Heart left ventricle (tissue), 16 donors: Measurements from ENCODE around the gene ZNF618. TPM values are rescaled to one million over a fixed set of nuclear protein-coding genes. Genes with fewer than 3 reads are reported as not detected.

ENCODE experiments used
- ATAC-seq, 4 donors: fragments of 200-7000 bp; cut with Tn5 transposase; one replicate each; pipeline ENCODE4 v1.9.1; 2020 to 2022; ENCODE audit warnings: moderate library complexity in 4 of 4, mild to moderate bottlenecking in 3 of 4, moderate number of reproducible peaks in 1 of 4
- DNase-seq, 5 donors: peaks; one replicate each; pipeline ENCODE4 v3.0.0-alpha.2; 2020
- H3K27ac ChIP-seq, 12 donors: fragments of 200-600 bp; sonication (generic) in 4 of 12; one replicate each; pipeline versions ENCODE4 v1.5.0 to v1.8.0; 2016 to 2022; ENCODE audit warnings: mild to moderate bottlenecking in 2 of 12
- H3K27me3 ChIP-seq, 9 donors: fragments of 200-600 bp; sonication (generic) in 2 of 9; one replicate each; pipeline versions ENCODE4 v1.5.1 to v1.8.0; 2016 to 2022; ENCODE audit warnings: mild to moderate bottlenecking in 3 of 9
- H3K36me3 ChIP-seq, 9 donors: fragments of 200-600 bp; sonication (generic) in 2 of 9; one replicate each; pipeline versions ENCODE4 v1.5.0 to v1.8.0; 2018 to 2022; ENCODE audit warnings: mild to moderate bottlenecking in 2 of 9
- H3K4me1 ChIP-seq, 12 donors: fragments of 200-600 bp; sonication (generic) in 4 of 12; one replicate each; pipeline versions ENCODE4 v1.5.0 to v1.8.0; 2016 to 2022; ENCODE audit warnings: mild to moderate bottlenecking in 3 of 12
- H3K4me3 ChIP-seq, 12 donors: fragments of 200-600 bp; sonication (generic) in 4 of 12; one replicate each; pipeline versions ENCODE4 v1.5.0 to v1.8.0; 2017 to 2022; ENCODE audit warnings: mild to moderate bottlenecking in 9 of 12, moderate library complexity in 4 of 12
- H3K9me3 ChIP-seq, 12 donors: fragments of 200-600 bp; sonication (generic) in 4 of 12; one replicate each; pipeline versions ENCODE4 v1.5.0 to v1.8.0; 2016 to 2022; ENCODE audit warnings: mild to moderate bottlenecking in 1 of 12
- CTCF ChIP-seq, 12 donors: fragments of 200-600 bp; sonication (generic) in 4 of 12; IDR thresholded peaks; one replicate each; pipeline versions ENCODE4 v1.5.0 to v1.8.0; 2018 to 2022; ENCODE audit warnings: antibody characterized with exemption in 12 of 12, mild to moderate bottlenecking in 5 of 12
- POLR2A ChIP-seq, 2 donors: fragments of 450-650 bp; IDR thresholded peaks; one replicate each; pipeline ENCODE4 v1.6.1; 2017; ENCODE audit warnings: antibody characterized with exemption in 2 of 2, mild to moderate bottlenecking in 2 of 2, moderate library complexity in 2 of 2
- WGBS, 4 donors: extraction: QIAGEN DNeasy Blood & Tissue Kit in 2 of 4; methylation state at CpG; one replicate each; pipeline versions ENCODE4 v1.1.5 to v1.1.7; 2013 to 2018; 5-methylcytosine and 5-hydroxymethylcytosine counted together
- intact Hi-C, 10 donors: fragments of 100-400 bp; cut with DNase I; formaldehyde crosslinking; loops; one replicate each; pipeline versions ENCODE4 v1.11.1 to v1.14.2; 2022
- polyA plus RNA-seq, 2 donors: library from polyadenylated mRNA; stranded (reverse); fragments of 200-250 nt; gene quantifications; one replicate each; pipeline ENCODE4 v1.2.3, GENCODE V29; 2013
- total RNA-seq, 9 donors: library from RNA; depleted of rRNA in 2 of 9; stranded (reverse); fragments of >200 nt in 2 of 9; fragmentation: NEBNext Ultra II Directional in 3 of 9; extraction: Animal tissue kit (Norgen Biotek cat#: 25700) in 3 of 9; gene quantifications; one replicate each; pipeline versions ENCODE4 v1.1.0 to v1.2.4, GENCODE V29; 2016 to 2023
- donor health status: ischemic (EF 13 %, LVEDD 7.1; RV severe dilation, severe dysfunction).
- donor health status: healthy with polysubstance abuse.
- donor health status: DM: no; HTN: yes; CAD: no.
- donor health status: DM: no; HTN: no; CAD: no.
- donor health status: ischemic (EF 25% LVEDD 6.9; RV normal size, moderate dysfunction).
- donor health status: ischemic (EF 25% LVEDD 5.7; RV mildly dilated, moderate dysfunction).
- donor health status: healthy.
- donor health status: DM: yes; HTN: yes; CAD: no.
- donor health status: ischemic (EF 35%, LVEDD 5.7; RV mildly dilated, moderate dysfunction).
- donor health status: nonischemic (EF 11% LVEDD 7.7; RV severe dilation, severe dysfunction).
- donor health status: DM: yes; HTN: yes; CAD: no.
- donor health status: PGD.
- donor health status: ischemic (EF 29% LVEDD 5.4; RV normal size, mild dysfunction).
- donor health status: nonischemic (EF 23%, LVEDD 6.1; RV moderate dilation, normal function).

Gene ZNF618
- total and polyA plus RNA-seq, 11 donors: 0.81 to 4.2 (median 1.7) TPM

DNA sequence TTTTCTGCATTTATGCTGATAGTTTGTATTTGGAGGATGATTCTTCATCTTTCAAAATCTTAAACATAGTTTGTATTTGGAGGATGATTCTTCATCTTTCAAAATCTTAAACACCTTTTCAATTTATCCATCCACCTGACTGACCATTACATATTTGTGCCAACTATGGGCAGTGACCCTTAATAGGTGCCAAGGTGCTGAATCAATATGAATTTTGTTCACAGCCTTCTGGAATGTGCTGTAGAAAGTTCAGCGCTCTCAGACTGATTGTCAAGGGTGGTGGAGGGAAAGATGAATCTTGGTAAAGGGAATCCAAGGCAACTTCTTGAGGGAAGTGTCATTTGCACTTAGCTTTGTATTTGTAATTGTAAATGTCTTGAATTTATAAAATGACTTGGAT lies 18.1 kb downstream of the ZNF618 start:
- no peak for ATAC-seq

DNA sequence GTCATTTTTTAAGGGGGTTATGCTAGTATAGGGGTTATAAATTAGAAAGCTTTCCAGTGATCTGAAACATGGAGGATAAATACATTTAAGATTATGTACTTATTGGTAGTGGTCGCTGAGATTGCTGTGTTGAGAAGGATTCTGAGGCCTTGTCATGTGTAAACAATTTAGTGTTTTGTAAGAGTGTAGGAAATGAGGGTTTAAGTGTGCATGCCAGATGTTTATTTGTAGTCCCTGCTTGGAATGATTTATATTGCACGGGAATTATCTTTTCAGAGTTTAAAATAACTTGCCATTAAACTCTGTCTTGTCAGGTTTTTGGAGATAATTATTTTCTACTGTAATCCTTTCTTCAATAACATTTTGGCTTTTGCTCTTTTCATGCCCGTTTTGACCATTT lies 19.4 kb downstream of the ZNF618 start:
- WGBS, 4 donors: 69 to 84% (median 79%) methylated on average over 3 of the region's 3 CpGs
- Histone ChIP-seq H3K4me3 (no peak overlapping the region), H3K27me3 (no peaks in the 10 kb centered on the region), H3K27ac (no peak overlapping the region), H3K4me1 (peaks cover 0 to 6% (median 0%) of the 10 kb centered on the region in 12 donors), H3K36me3 (peaks cover 0 to 8% (median 0%) of the 10 kb centered on the region in 9 donors), H3K9me3 (peaks cover 0 to 21% (median 3%) of the 10 kb centered on the region in 12 donors)
- ATAC-seq (no peak), DNase-seq (no peak)
- TF ChIP-seq CTCF (IDR thresholded peaks at IDR 0.05) (no peak), POLR2A (IDR thresholded peaks at IDR 0.05) (no peak)
- intact Hi-C loops: no loop called here

More for the DNA sequence above, 18.1 kb downstream of the ZNF618 start:
- Histone ChIP-seq H3K27me3 (no peaks in the 10 kb centered on the region), H3K4me1 (peaks cover 0 to 6% (median 0%) of the 10 kb centered on the region in 12 donors), H3K27ac (no peak overlapping the region), H3K9me3 (peaks cover 0 to 26% (median 7%) of the 10 kb centered on the region in 12 donors), H3K36me3 (peaks cover 0 to 10% (median 0%) of the 10 kb centered on the region in 9 donors), H3K4me3 (no peak overlapping the region)
- intact Hi-C loops: no loop called here
- TF ChIP-seq CTCF (IDR thresholded peaks at IDR 0.05) (no peak), POLR2A (IDR thresholded peaks at IDR 0.05) (no peak)
- no peak for DNase-seq
- 96 to 100% (median 97%) methylated on average over 1 of the region's 1 CpG for WGBS, 4 donors

DNA sequence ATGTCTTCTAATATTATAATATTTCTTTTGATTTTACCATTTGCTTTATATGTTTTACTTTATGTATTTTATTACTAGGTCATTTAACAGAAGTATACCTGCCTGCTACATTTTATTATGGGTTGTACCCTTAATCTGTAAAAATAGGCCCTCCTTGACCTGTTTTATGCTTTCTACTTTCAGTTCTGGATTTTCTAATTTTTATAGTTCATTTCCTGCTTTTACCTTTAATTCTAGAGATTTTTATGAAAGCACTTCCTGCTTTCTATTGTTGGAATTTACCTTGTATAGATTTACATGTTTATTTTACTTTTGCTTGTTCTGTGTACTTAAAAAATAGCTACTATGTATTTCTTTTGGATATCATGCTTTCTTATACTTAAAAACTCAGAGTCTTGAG lies 20.6 kb downstream of the ZNF618 start:
- ATAC-seq (no peak), DNase-seq (no peak)
- TF ChIP-seq CTCF (IDR thresholded peaks at IDR 0.05) (no peak), POLR2A (IDR thresholded peaks at IDR 0.05) (no peak)
- Histone ChIP-seq H3K36me3 (no peaks in the 10 kb centered on the region), H3K27me3 (no peaks in the 10 kb centered on the region), H3K9me3 (peaks cover 0 to 11% (median 0%) of the 10 kb centered on the region in 12 donors), H3K4me1 (peaks cover 0 to 6% (median 0%) of the 10 kb centered on the region in 12 donors), H3K27ac (no peak overlapping the region), H3K4me3 (no peak overlapping the region)
- intact Hi-C loops: no loop called here

DNA sequence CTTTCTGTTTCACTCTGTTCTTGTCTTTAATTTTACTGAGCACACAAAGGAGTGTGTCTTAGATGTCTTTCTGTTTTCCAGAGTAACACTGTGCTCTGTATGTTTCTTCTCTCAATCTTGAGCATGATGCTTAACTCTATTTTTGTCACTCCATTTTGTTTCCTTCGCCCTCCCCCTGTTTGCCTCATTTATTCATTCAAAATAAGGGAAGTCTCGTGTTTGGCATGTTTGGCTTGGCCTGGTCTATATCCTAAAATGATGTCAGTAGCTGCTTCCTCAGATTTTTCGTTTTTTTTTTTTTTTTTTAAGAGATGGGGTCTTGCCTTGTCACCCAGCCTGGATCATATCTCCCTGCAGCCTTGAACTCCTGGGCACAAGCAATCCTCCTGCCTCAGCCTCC lies 22.0 kb downstream of the ZNF618 start:
- DNase-seq (no peak), ATAC-seq (no peak)
- 44 to 60% (median 55%) methylated on average over 3 of the region's 3 CpGs for WGBS, 4 donors
- TF ChIP-seq CTCF (IDR thresholded peaks at IDR 0.05): no peak
- no peak for TF ChIP-seq POLR2A (IDR thresholded peaks at IDR 0.05)
- peaks cover 0 to 6% (median 0%) of the 10 kb centered on the region in 12 donors for H3K4me1 ChIP-seq
- H3K36me3 ChIP-seq: no peaks in the 10 kb centered on the region
- H3K9me3 ChIP-seq: peaks cover 0 to 21% (median 2%) of the 10 kb centered on the region in 12 donors
- H3K4me3 ChIP-seq: no peak overlapping the region
- intact Hi-C loops: no loop called here
- no peak overlapping the region for H3K27ac ChIP-seq
- no peaks in the 10 kb centered on the region for H3K27me3 ChIP-seq
